AG04450 (cell line): ENCODE data around the gene CBY3. TPM values are rescaled to one million over a fixed set of nuclear protein-coding genes. Genes with fewer than 3 reads are reported as not detected.
"Not testable (repeated sequence)": the region's sequence is repeated elsewhere in the genome, so short reads cannot be mapped to it uniquely, and the experiment has no call there.

Experiments
- CTCF ChIA-PET: fragments of 300-600, 350-600 bp; formaldehyde crosslinking; extraction: SDS; loops from one replicate; lab custom pipeline; 2022; ENCODE audit warnings: antibody characterized with exemption, inconsistent platforms; lab: Charles Lee
- POLR2A ChIA-PET: fragments of 350-600 bp; formaldehyde crosslinking; extraction: SDS; loops from one replicate; lab custom pipeline; 2021; ENCODE audit warnings: antibody characterized with exemption, inconsistent platforms; lab: Yijun Ruan, JAX
- DNase-seq: peaks from one replicate; pipeline ENCODE4 v3.0.0-alpha.2; 2011; ENCODE audit warnings: low read depth, low spot score
- H3K27ac ChIP-seq: one replicate; pipeline ENCODE4 v1.5.1; 2012; ENCODE audit warnings: low read depth, low read length, control low read depth
- H3K27me3 ChIP-seq: one replicate; pipeline ENCODE4 v1.6.0; 2012; ENCODE audit warnings: low read length; ENCODE audit not compliant: control insufficient read depth, insufficient read depth
- H3K4me3 ChIP-seq: 2 replicates; pipeline ENCODE4 v1.5.1; 2011; ENCODE audit warnings: mild to moderate bottlenecking, low read depth, low read length, control low read depth
- H3K9me3 ChIP-seq: 2 replicates; pipeline ENCODE4 v1.5.1; 2012; ENCODE audit warnings: low read length; ENCODE audit not compliant: control insufficient read depth, insufficient read depth
- polyA plus RNA-seq: library from polyadenylated mRNA; depleted of rRNA; stranded (reverse); fragments of >200 nt; gene quantifications from 2 replicates; pipeline ENCODE4 v1.2.3, GENCODE V29; 2011; rRNA removed
- small RNA-seq: library from RNA; depleted of rRNA; stranded (forward); fragments of <200 nt; gene quantifications from one replicate; pipeline ENCODE3, GENCODE V24; 2012; ENCODE audit warnings: low read depth; ENCODE audit not compliant: insufficient read length

The CBY3 gene
- polyA plus RNA-seq, 1 experiment: not detected

GRCh38 chr5:179633501-179634369, 47.1 kb downstream of the CBY3 start:
- not testable (repeated sequence) for H3K27ac ChIP-seq
- ChIA-PET POLR2A (interaction anchor here (1.6 kb wide), 1 partner anchor 10 kb away, joined by 6 read pairs; the partner anchor contains the start of gene HNRNPH1), CTCF (interaction anchor here (0.6 to 2.0 kb wide), 5 partner anchors 10 to 423 kb away, joined by 3 to 11 read pairs (median 3); partner anchors contain the start of gene HNRNPH1)

More at GRCh38 chr5:179633501-179634369, 47.1 kb downstream of the CBY3 start:
- DNase-seq, H3K27me3 ChIP-seq, H3K9me3 ChIP-seq: not testable (repeated sequence)
- peak overlapping the region; percentile 51 for H3K4me3 ChIP-seq

Small RNA genes lying within 50 kb of the gene (small RNA-seq; reads per million reads assigned to genes)
- not detected for gene RF00017

Other genes starting within 250 kb of the CBY3 start
- gene RUFY1, start 130.5 kb downstream of the CBY3 start, polyA plus RNA-seq: 24.1 and 31.1 TPM in 2 replicates
- 341 and 383 TPM in 2 replicates for gene HNRNPH1, start 57.4 kb downstream of the CBY3 start, polyA plus RNA-seq
- 817 and 925 TPM in 2 replicates for gene CANX, start 17.9 kb upstream of the CBY3 start, polyA plus RNA-seq
- gene MAML1, start 51.8 kb upstream of the CBY3 start, polyA plus RNA-seq: 4.9 and 8.8 TPM in 2 replicates
- 0.40 and 0.56 TPM in 2 replicates for gene LTC4S, start 113.0 kb upstream of the CBY3 start, polyA plus RNA-seq
- gene MGAT4B, start 125.8 kb upstream of the CBY3 start, polyA plus RNA-seq: 102 and 149 TPM in 2 replicates
- gene SQSTM1, start 139.9 kb upstream of the CBY3 start, polyA plus RNA-seq: 366 and 589 TPM in 2 replicates
- 14.0 and 16.0 TPM in 2 replicates for gene MRNIP, start 177.8 kb upstream of the CBY3 start, polyA plus RNA-seq
- gene TBC1D9B, start 226.9 kb upstream of the CBY3 start, polyA plus RNA-seq: 41.1 and 47.9 TPM in 2 replicates